ENCODE data around the gene C1QB.
"Not testable (repeated sequence)": the region's sequence is repeated elsewhere in the genome, so short reads cannot be mapped to it uniquely, and the experiment has no call there.

C1QB gene

DNA sequence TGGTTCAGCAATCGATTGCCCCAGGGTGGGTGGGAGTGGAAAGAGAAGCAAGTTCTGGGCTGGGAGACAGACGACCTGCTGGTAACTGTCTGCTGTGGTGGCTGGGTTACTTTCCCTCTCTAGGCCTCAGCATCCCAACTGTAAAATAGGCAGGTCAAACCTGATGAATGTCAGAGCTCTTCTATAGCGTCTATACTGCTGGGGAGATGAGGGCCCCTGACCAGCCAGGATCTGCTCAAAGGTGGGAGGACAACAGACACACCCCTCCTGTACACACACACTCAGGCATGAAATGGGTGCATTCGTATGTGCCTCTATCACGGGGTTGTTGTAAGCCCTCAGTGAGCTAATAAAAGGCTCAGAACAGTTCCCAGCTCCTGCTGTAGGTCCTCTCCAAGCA lies 44.9 kb downstream of the C1QB start:
- no peak overlapping the region for H3K4me3 ChIP-seq (ENCODE audit: low read depth, low read length)
- in situ Hi-C loops (cut with HindIII; ENCODE audit: low sequenced_read_pairs): no loop called here
- DNase-seq (ENCODE audit: low read depth): no peak
- TF ChIP-seq, protein P1, sequence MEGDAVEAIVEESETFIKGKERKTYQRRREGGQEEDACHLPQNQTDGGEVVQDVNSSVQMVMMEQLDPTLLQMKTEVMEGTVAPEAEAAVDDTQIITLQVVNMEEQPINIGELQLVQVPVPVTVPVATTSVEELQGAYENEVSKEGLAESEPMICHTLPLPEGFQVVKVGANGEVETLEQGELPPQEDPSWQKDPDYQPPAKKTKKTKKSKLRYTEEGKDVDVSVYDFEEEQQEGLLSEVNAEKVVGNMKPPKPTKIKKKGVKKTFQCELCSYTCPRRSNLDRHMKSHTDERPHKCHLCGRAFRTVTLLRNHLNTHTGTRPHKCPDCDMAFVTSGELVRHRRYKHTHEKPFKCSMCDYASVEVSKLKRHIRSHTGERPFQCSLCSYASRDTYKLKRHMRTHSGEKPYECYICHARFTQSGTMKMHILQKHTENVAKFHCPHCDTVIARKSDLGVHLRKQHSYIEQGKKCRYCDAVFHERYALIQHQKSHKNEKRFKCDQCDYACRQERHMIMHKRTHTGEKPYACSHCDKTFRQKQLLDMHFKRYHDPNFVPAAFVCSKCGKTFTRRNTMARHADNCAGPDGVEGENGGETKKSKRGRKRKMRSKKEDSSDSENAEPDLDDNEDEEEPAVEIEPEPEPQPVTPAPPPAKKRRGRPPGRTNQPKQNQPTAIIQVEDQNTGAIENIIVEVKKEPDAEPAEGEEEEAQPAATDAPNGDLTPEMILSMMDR (IDR thresholded peaks at IDR 0.05; ENCODE audit: low read depth, low read length, missing control alignments): no peak

DNA sequence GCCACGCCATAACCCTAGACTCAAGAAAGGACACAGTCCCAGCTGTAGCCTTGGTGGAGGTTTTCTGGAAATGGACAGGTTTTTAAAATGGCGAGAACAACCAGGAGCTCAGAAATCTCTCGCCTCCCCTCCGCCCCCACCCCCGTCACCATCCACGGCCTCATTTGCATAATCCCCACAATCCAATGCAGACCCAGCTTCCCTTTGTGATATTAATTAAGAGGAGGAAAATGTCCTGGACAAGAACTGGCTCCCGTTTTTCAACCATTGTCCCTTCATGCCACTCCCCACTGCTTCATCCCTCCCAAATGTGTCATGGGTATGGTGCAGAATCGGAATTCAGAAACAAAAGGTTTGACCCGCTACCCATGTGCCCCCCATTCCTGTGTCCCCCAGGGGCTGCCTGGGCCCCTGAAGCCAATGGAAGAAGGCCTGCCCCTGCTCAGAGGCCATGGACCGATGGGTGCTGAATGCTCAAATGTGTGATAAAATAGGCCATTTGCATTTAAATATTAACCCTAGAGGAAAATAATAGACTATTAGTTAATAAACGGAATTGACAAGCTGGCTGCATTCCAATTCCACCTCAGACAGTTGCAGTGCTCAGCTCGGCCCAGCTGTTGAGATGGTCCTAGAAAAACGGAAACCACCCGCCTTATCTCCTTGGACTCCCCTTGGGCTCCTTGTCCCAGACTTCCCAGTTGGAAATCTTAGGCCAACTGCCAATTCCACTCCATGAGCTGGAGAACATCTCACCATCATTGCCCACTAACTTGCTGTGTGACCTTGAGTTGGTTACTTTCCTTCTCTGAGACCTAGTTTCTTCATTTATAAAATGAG lies 46.9 kb downstream of the C1QB start:
- in situ Hi-C loops (cut with HindIII; ENCODE audit: low sequenced_read_pairs): loop anchor here (25.0 kb wide), 1 partner anchor 187 kb away; no protein-coding TSS in a partner anchor
- TF ChIP-seq, protein P1 (IDR thresholded peaks at IDR 0.05; ENCODE audit: low read depth, low read length, missing control alignments): no peak
- no peak overlapping the region for H3K4me3 ChIP-seq (ENCODE audit: low read depth, low read length)
- DNase-seq (ENCODE audit: low read depth): no peak

DNA sequence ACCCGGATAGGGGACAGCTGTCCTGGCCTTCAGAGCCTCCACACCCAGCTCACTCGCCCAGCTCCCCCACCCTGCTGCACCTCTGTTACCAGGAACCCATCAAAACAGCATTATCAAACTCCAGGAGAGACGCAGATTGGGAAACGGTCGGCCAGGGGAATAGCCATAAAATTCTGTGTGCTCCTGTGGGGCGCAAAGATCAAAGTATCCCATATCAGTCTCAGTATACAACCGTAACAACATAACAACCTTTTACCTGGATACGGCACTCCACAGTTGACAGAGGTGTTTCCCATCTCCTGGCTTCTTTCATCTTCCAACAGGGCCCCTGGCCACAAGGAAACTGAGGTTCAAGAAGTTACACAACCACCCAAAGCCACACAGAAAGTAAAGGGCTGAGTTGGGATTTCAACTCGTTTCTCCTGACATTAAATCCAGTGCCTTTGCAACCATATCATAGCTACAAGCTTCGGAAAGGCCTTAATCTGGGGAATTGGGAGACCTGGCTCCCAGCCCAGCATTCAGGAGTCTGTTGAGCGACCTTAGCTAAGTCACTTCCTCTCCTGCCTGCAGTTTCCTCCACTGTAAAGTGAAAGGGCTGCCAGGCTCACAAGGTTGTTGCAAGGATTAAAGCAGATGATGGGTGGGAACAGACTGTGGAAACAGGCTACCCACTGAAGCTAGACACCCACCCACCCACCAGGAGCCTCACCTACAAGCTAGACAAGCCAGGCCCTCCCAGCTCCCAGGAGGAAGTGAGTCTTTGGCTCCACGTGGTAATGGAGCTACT lies 49.5 kb downstream of the C1QB start:
- DNase-seq (ENCODE audit: low read depth): no peak
- in situ Hi-C loops (cut with HindIII; ENCODE audit: low sequenced_read_pairs): loop anchor here (25.0 kb wide), 1 partner anchor 185 kb away; no protein-coding TSS in a partner anchor
- TF ChIP-seq, protein P1 (IDR thresholded peaks at IDR 0.05; ENCODE audit: low read depth, low read length, missing control alignments): no peak
- no peak overlapping the region for H3K4me3 ChIP-seq (ENCODE audit: low read depth, low read length)

DNA sequence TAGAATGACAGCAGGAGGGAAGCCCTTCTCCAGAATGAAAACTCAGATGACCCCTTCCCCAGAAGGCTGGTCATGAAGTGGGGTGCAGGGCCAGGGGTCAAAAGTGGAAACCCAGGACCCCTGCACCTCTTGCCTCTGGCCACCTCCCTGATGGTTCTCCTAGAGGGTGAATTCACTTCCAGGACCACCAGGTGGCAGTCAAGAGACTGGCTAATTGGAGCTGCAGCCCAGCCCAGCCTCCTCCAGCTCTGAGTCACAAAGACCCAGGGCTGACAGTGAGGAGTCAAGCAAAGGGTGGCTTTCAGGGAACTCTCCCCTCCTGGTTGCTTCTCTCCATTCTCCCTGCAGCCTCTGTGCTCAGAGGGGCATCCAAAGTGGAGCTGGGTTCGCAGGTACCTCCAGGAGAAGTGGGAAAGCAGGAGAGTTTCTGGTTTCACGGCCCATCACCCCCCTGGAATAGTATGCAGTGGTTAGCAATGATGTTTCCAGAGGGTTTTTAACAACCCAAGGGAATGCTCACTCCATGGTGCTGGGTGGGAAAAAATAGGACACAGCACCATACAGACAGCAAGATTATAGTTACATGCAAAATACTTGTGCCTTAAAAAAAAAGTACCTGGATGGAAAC lies 51.5 kb downstream of the C1QB start:
- TF ChIP-seq, protein P1 (IDR thresholded peaks at IDR 0.05; ENCODE audit: low read depth, low read length, missing control alignments): peak; percentile 91
- DNase-seq (ENCODE audit: low read depth): peak; percentile 65
- in situ Hi-C loops (cut with HindIII; ENCODE audit: low sequenced_read_pairs): loop anchor here (5.0 to 25.0 kb wide), 2 partner anchors 53 to 183 kb away; no protein-coding TSS in a partner anchor
- H3K4me3 ChIP-seq (ENCODE audit: low read depth, low read length): no peak overlapping the region

DNA sequence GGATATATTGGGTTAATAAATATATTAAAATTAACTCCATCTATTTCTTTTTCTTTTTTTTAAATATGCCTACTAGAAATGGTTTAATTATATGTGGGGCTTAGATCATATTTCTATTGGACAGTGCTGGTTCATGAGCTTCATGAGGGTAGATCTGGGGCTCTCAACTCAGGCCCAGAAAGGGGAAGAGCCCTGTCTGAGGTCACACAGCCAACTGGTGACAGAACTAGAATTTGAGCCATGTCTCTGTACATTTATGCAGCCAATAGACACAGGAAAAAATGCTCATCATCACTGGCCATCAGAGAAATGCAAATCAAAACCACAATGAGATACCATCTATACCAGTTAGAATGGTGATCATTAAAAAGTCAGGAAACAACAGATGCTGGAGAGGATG lies 52.5 kb downstream of the C1QB start:
- DNase-seq (ENCODE audit: low read depth): no peak
- no peak overlapping the region for H3K4me3 ChIP-seq (ENCODE audit: low read depth, low read length)
- in situ Hi-C loops (cut with HindIII; ENCODE audit: low sequenced_read_pairs): loop anchor here (5.0 to 25.0 kb wide), 2 partner anchors 52 to 182 kb away; no protein-coding TSS in a partner anchor
- TF ChIP-seq, protein P1 (IDR thresholded peaks at IDR 0.05; ENCODE audit: low read depth, low read length, missing control alignments): no peak

DNA sequence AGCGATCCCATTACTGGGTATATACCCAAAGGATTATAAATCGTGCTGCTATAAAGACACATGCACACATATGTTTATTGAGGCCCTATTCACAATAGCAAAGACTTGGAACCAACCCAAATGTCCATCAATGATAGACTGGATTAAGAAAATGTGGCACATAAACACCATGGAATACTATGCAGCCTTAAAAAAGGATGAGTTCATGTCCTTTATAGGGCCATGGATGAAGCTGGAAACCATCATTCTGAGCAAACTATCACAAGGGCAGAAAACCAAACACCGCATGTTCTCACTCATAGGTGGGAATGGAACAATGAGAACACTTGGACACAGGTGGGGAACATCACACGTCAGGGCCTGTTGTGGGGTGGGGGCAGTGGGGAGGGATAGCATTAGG lies 53.1 kb downstream of the C1QB start:
- DNase-seq (ENCODE audit: low read depth): not testable (repeated sequence)
- in situ Hi-C loops (cut with HindIII; ENCODE audit: low sequenced_read_pairs): loop anchor here (5.0 to 25.0 kb wide), 2 partner anchors 51 to 181 kb away; no protein-coding TSS in a partner anchor

More for the DNA sequence above, 53.1 kb downstream of the C1QB start:
- H3K4me3 ChIP-seq (ENCODE audit: low read depth, low read length): not testable (repeated sequence)

Data from astrocyte of the cerebellum (primary cell).